A673 (cell line): ENCODE measurements around the gene ITIH2.

Experiments
- EZH2 ChIP-seq: fragments of 200-600 bp; sonication (generic); IDR thresholded peaks from 2 replicates; pipeline ENCODE4 v1.6.1; 2017; ENCODE audit warnings: borderline replicate concordance, low read depth, mild to moderate bottlenecking, mixed read lengths, antibody characterized with exemption, low read length; ENCODE audit not compliant: poor library complexity, severe bottlenecking
- TF ChIP-seq, protein P1 (sequence below): fragments of 300-800, 200-600 bp; sonication (generic); conservative IDR thresholded peaks from 2 replicates; pipeline ENCODE4 v1.5.1; 2017; ENCODE audit warnings: low read depth, mild to moderate bottlenecking, antibody characterized with exemption, low read length, moderate library complexity, mixed read lengths

DNA sequence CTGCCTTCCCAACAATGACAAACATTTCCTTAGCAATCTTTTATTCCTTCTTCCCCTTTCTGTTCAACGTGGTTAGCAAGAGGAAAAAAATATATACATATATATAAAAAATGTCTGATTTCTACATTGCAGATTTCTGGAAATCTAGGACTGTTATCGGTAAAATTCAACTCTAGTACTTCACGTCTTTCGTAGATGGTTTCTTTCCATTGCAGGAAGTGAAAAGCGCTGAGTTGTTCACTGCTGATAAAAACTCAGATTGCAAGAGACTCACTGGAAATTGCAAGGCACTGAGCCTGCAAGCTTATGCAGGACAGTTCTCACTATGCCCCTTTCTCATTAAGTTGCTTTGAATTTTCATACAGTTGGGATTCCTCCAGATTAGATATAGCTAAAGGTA is 60.8 kb downstream of the ITIH2 start:
- TF ChIP-seq, protein P1, sequence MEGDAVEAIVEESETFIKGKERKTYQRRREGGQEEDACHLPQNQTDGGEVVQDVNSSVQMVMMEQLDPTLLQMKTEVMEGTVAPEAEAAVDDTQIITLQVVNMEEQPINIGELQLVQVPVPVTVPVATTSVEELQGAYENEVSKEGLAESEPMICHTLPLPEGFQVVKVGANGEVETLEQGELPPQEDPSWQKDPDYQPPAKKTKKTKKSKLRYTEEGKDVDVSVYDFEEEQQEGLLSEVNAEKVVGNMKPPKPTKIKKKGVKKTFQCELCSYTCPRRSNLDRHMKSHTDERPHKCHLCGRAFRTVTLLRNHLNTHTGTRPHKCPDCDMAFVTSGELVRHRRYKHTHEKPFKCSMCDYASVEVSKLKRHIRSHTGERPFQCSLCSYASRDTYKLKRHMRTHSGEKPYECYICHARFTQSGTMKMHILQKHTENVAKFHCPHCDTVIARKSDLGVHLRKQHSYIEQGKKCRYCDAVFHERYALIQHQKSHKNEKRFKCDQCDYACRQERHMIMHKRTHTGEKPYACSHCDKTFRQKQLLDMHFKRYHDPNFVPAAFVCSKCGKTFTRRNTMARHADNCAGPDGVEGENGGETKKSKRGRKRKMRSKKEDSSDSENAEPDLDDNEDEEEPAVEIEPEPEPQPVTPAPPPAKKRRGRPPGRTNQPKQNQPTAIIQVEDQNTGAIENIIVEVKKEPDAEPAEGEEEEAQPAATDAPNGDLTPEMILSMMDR: no peak
- no peak for TF ChIP-seq EZH2
